Epithelial cell of prostate (primary cell): ENCODE data around the gene SNX7.

Experiments
- DNase-seq: peaks from one replicate; pipeline ENCODE4 v3.0.0-alpha.2; 2011; ENCODE audit warnings: low read depth, low spot score
- H3K27ac ChIP-seq: fragments of 450-650 bp; 2 replicates; pipeline ENCODE4 v1.5.1; 2017; ENCODE audit warnings: mild to moderate bottlenecking

The SNX7 gene

GRCh38 chr1:98763488-98764150 is 102.1 kb downstream of the SNX7 start:
- DNase-seq: no peak
- no peak overlapping the region for H3K27ac ChIP-seq

DNA sequence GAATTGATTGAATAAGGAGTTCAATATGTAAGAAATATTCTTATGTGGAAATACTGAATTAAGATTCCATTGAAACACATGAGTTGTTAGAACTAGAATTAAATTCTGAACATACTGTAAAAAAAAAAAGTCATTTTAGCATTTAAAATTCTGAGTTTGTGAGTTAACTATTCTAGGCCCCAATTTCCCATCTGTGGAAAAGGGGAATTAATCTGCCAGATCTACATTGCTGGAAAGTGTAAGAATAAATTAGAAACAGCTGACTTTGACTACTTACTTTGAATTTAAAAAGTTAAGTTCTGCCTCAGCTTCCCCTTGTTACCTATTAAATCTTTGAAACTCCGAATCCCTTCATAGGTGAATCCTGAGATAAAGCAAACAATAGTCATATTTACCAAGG is 103.0 kb downstream of the SNX7 start:
- no peak overlapping the region for H3K27ac ChIP-seq
- no peak for DNase-seq

GRCh38 chr1:98766255-98766654 is 104.7 kb downstream of the SNX7 start:
- H3K27ac ChIP-seq: no peak overlapping the region
- no peak for DNase-seq

GRCh38 chr1:98769162-98769561 is 107.6 kb downstream of the SNX7 start:
- no peak for DNase-seq
- H3K27ac ChIP-seq: no peak overlapping the region

DNA sequence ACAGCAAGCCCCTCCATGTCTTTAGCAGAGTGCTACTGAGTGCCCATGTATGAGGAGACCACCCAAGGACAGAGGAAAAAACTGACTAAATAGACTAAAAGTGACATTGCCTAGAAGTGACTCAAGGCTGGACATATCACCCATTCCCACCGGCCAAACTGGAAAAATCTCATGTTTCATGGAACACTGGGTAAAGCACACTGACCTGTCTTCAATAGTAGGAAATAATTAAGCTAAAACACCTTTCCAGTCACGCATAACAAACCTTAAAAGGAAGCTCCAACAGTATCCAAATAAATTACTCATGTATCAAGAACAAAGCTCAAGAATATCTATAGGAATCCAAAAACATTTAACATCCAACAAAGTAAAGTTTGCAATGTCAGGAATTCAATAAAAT is 120.4 kb downstream of the SNX7 start:
- H3K27ac ChIP-seq: no peak overlapping the region
- no peak for DNase-seq

GRCh38 chr1:98783821-98784220 is 122.3 kb downstream of the SNX7 start:
- no peak for DNase-seq
- no peak overlapping the region for H3K27ac ChIP-seq

DNA sequence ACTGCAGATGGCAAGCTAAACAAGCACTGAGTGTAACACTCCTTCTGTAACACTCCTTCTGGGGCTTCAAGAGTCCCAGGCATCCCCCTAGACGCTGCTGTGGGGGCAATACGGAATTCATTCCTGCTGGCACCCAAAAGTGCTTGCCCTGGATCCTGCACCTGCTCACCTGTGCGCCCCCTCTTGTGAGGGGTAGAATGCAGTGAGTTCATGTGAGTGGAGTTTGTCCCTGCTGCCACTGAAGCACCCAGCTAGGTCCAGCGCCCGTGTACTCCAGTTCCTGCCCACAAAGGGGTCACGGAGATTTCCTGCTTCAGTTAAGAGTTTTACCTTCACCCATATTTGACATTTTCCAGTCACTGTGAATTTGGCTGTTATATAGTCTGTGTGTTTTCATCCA is 130.0 kb downstream of the SNX7 start:
- no peak overlapping the region for H3K27ac ChIP-seq
- no peak for DNase-seq

GRCh38 chr1:98792123-98792522 is 130.6 kb downstream of the SNX7 start:
- no peak overlapping the region for H3K27ac ChIP-seq
- DNase-seq: no peak

DNA sequence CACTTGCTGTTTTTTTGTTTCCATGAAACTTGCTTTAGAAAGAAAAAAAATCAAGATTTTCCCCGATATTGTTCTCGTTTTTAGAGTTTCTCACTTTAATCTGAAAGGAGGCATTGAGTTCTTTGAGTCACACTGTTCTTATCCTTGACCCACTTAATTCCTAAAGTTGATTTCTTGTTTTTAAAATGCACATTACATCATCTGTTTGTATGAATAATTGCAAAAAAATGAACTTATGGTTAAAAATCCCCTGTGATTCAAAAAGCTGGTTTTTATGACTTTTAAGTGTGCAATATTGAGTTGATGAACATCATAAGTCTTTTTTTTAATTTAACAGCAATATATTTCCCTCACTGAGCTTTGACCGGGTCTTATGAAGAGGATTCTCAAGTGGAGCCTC is 131.6 kb downstream of the SNX7 start:
- DNase-seq: no peak
- H3K27ac ChIP-seq: no peak overlapping the region

- H3K27ac ChIP-seq: no peak overlapping the region
- peak; percentile 24 for DNase-seq
Measured at GRCh38 chr1:98794196-98794886, 132.8 kb downstream of the SNX7 start.

GRCh38 chr1:98796049-98796448 is 134.5 kb downstream of the SNX7 start:
- no peak for DNase-seq
- no peak overlapping the region for H3K27ac ChIP-seq

DNA sequence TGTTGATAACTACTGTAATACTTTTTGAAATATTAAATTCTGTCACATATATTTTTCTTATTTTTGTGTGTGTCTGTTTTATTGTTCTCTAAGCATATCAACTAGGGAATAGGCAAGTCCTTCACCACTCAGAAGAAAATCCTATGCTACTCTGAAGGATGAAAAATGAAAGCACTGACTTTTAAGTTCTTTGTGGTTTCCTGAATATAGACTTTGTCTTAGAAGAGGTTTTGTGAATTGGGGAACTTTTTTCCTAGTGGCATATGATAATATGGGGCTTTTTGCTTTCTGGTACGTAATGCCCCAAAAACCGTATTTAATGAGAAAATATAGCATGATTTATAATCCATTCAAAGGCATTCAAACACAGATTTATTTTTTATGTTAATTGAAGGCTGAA is 136.0 kb downstream of the SNX7 start:
- no peak for DNase-seq
- H3K27ac ChIP-seq: no peak overlapping the region
